ENCODE results near the gene ZNF169. TPM values are rescaled to one million over a fixed set of nuclear protein-coding genes. Genes with fewer than 3 reads are reported as not detected.
"Not testable (repeated sequence)": the region's sequence is repeated elsewhere in the genome, so short reads cannot be mapped to it uniquely, and the experiment has no call there.

ZNF169 gene
- total RNA-seq, 1 experiment from 2014 or later = 1.4 TPM

DNA sequence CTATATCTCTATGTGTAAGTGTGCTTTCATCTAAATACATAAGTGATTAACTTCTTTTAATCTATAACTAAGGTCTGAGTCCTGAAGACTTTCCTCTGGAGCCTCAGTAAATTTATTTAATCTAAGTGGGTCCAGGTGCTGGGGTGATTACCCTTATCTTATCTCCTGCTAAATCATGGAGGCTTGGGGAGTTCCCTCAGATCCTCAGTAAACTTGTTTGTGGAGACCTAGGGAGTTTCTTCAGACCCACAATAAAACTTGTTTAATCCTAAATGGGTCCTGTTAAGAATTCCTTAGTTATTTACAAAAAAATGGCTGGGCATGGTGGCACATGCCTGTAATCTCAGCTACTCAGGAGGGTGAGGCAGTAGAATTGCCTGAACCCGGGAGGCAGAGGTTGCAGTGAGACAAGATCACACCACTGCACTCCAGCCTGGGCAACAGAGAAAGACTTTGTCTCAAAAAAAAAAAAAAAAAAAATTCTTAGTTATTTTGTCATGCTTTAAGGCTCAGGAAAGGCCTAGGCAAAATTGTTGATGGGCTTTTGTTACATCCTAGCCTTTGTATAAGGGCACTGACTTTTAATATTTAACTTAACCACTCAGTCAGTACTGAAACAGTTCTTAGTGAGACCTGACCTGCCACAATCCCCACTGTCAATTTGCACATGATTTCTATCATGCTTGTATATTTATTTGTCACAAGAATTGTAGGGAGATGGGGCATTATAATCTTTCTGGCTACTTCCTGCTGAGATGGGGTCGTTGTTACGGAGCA lies 6.7 kb downstream of the ZNF169 start:
- H3K4me3 ChIP-seq; H3K9me3 ChIP-seq (replicated peaks); H3K4me1 ChIP-seq (replicated peaks); H3K27me3 ChIP-seq (replicated peaks); H3K36me3 ChIP-seq; DNase-seq (ENCODE audit: low read depth in 1 of 2, low spot score in 2 of 2); H3K27ac ChIP-seq: not testable (repeated sequence)

DNA sequence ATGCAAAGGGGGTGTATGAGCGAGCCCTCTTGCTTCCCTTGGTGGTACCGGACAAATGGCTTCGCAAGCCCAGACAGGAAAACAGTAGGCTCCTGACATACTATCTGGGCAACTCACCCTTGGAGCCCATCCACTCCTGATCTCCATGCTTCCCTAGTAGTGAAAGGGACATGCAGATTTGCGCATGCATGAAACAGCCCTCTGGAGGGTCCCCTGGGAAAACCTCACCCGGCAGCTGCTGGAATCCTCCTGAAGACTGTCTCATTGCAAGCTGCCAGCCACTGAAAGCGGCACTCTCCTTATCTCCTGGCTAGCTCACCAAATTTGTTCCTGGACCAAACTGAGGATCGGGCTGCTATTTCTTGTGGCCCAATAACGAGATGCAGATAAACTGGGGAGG lies 10.2 kb downstream of the ZNF169 start:
- Histone ChIP-seq H3K27ac (no peak overlapping the region), H3K27me3 (replicated peaks) (no peaks in the 10 kb centered on the region), H3K36me3 (no peaks in the 10 kb centered on the region), H3K4me1 (replicated peaks) (no peaks in the 10 kb centered on the region), H3K9me3 (replicated peaks) (no peaks in the 10 kb centered on the region), H3K4me3 (no peak overlapping the region)
- DNase-seq (ENCODE audit: low read depth in 1 of 2, low spot score in 2 of 2) = no peak

DNA sequence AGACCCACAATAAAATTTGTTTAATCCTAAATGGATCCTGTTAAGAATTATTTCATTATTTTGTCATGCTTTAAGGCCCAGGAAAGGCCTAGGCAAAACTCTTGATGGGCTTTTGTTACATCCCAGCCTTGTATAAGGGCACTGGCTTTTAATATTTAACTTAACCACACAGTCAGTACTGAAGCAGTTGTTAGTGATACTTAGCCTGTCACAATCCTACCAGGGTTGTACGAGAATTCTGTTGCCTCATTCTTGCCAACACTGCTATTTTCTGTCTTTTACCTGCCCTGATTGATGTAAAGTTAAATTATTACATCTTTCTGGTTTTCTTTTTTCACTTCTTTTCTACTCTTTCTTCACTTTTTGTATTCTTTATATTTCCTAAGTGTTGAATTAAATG lies 10.9 kb downstream of the ZNF169 start:
- no peak overlapping the region for H3K27ac ChIP-seq
- no peaks in the 10 kb centered on the region for H3K4me1 ChIP-seq (replicated peaks)
- H3K36me3 ChIP-seq = no peaks in the 10 kb centered on the region
- no peak overlapping the region for H3K4me3 ChIP-seq
- H3K9me3 ChIP-seq (replicated peaks) = no peaks in the 10 kb centered on the region
- no peak for DNase-seq (ENCODE audit: low read depth in 1 of 2, low spot score in 2 of 2)
- no peaks in the 10 kb centered on the region for H3K27me3 ChIP-seq (replicated peaks)

DNA sequence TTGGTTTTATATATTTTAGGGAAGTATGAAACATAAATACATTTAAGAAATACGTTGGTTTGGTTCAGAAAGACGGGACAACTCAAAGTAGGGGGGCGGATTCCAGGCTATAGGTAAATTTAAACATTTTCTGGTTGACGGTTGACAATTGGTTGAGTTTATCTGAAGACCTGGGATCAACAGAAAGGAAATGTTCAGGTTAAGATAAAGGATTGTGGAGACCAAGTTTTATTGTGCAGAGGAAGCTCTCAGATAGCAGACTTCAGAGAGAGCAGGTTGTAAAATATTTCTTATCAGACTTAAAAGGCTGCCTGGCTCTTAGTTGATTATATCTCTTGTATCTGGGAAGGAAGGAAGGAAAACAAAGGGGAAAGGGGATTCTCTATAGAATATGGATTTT lies 17.9 kb downstream of the ZNF169 start:
- H3K4me1 ChIP-seq (replicated peaks) = peaks cover 12% of the 10 kb centered on the region
- H3K27me3 ChIP-seq (replicated peaks); H3K9me3 ChIP-seq (replicated peaks); H3K36me3 ChIP-seq; H3K27ac ChIP-seq; H3K4me3 ChIP-seq; DNase-seq (ENCODE audit: low read depth in 1 of 2, low spot score in 2 of 2): not testable (repeated sequence)

DNA sequence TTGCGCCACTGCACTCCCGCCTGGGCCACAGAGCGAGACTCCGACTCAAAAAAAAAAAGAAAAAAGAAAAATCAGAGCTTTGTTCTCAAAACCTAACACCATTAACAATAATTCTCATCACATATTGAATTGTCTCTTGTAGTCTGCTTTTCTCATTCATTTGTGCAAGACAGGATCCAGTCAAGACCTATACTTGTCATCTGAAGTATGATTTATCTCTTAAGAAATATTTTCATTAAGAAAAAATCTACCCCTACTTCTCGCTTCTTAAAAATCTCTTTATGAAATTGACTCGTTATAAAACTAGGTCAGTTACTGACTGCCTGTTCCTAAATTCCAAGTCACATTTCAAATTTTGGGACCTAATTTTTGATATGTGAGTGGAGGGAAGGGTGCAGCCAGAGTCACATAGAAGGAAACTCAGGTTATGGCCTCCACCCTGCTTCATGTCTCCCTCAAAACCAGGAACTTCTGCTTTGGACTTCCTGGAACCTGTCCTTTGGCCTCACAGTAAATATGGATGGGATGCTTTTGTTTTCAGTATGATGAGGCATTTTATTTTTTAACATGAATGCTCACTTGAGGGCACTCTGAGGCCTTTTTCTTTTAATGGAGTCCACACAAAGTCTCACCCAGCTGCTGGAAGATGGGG lies 18.9 kb downstream of the ZNF169 start:
- H3K27ac ChIP-seq = peak overlapping the region; percentile 39
- H3K27me3 ChIP-seq (replicated peaks) = no peaks in the 10 kb centered on the region
- DNase-seq (ENCODE audit: low read depth in 1 of 2, low spot score in 2 of 2) = no peak
- peaks cover 9% of the 10 kb centered on the region for H3K36me3 ChIP-seq
- H3K9me3 ChIP-seq (replicated peaks) = no peaks in the 10 kb centered on the region
- no peak overlapping the region for H3K4me3 ChIP-seq
- peaks cover 12% of the 10 kb centered on the region for H3K4me1 ChIP-seq (replicated peaks)

DNA sequence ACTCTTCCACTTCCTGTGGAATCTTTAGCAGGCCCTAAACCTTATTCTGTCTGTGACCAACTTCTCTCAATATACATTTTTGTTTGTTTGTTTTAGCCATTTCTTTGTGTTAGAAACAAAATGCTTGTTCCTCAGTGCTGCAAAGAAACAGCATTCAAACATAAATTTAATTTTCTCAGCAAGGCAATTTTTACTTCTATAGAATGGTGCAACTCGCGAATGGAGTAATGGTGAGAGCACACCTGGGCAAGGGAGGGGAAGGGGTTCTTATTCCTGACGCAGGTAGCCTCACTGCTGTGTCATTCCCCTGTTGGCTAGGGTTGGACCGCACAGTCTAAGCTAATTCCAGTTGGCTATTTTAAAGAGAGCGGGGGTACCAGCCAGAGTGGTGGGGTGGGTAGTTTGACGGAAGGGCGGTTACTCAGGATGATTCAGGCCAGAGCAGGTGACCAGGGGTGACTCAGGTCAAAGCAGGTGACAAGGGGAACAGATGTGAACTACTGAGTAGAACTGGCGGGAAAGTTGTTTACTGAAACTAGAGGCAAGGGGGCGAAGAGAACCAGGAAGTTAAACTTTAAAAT lies 21.4 kb downstream of the ZNF169 start:
- Histone ChIP-seq H3K36me3 (peaks cover 9% of the 10 kb centered on the region), H3K9me3 (replicated peaks) (no peaks in the 10 kb centered on the region), H3K4me1 (replicated peaks) (peaks cover 12% of the 10 kb centered on the region), H3K27me3 (replicated peaks) (no peaks in the 10 kb centered on the region), H3K4me3 (no peak overlapping the region), H3K27ac (no peak overlapping the region)
- no peak for DNase-seq (ENCODE audit: low read depth in 1 of 2, low spot score in 2 of 2)

DNA sequence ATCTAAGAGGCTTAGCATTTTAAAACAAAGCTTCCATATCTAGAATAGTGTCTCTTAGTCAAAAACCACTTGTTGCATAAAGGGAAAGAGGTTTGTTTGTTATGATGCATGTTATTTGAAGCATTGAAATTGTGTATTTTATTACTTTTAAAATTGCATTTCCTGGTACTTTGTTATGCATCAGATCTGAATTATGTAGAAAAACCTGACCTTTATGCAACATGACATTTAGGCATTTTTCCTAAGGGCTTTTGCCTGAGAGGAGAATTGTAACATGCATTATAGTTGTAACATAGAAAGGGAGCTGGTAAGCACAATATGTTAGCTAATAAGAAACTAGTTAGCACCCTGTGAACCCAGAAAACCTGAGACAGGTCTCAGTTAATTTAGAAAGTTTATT lies 22.0 kb downstream of the ZNF169 start:
- no peak overlapping the region for H3K27ac ChIP-seq
- no peak overlapping the region for H3K4me3 ChIP-seq
- no peaks in the 10 kb centered on the region for H3K9me3 ChIP-seq (replicated peaks)
- peaks cover 9% of the 10 kb centered on the region for H3K36me3 ChIP-seq
- H3K27me3 ChIP-seq (replicated peaks) = no peaks in the 10 kb centered on the region
- no peak for DNase-seq (ENCODE audit: low read depth in 1 of 2, low spot score in 2 of 2)
- H3K4me1 ChIP-seq (replicated peaks) = peaks cover 12% of the 10 kb centered on the region

DNA sequence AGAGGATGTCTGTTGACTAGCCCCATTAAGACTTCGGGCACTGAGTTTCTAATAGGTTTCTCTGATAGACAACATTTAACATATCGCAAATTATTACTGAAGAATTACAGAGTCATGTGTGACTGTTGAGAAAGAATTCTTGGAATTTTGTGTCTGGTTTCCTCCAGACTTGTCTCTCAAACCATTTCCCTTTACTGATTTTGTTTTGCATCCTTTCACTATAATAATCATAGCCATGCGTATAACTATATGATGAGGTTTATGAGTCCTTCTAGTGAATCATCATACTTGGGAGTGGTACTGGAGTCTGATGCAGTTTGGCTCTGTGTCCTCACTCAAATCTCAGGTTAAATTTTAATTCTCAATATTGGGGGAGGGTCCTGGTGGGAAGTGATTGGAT lies 27.0 kb downstream of the ZNF169 start:
- H3K36me3 ChIP-seq = no peaks in the 10 kb centered on the region
- no peak overlapping the region for H3K27ac ChIP-seq
- no peaks in the 10 kb centered on the region for H3K27me3 ChIP-seq (replicated peaks)
- H3K4me1 ChIP-seq (replicated peaks) = peaks cover 12% of the 10 kb centered on the region
- H3K4me3 ChIP-seq = no peak overlapping the region
- no peaks in the 10 kb centered on the region for H3K9me3 ChIP-seq (replicated peaks)
- no peak for DNase-seq (ENCODE audit: low read depth in 1 of 2, low spot score in 2 of 2)

DNA sequence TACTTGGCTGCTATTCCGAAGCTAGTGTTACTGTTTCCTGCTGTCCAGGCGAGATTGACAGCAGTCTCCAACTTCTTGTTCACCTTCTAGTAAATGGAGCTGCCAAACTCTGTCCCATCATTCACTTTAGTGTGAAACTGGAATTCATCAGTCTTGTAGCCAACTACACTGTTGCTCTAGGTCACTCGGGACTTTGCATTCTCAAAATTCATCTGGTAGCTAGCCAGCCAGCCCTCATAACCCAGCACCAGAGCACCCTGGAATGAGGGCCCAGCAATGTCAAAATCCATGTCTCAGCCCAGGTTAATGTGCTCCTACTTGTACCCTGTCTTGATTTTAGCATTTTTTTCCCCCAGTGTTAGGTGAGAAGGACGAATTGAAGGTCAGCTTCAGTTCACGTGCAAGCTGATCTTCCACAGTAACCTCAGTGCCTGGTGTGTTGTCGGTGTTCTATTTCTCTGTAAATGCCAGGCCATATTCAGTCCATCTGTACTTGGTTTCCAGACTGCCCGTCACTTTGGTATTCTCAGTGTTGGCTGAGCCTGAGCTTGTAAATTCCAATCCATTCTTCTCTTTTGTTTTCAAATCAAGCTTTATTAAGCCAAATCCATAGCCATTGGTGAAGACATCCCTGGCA lies 28.9 kb downstream of the ZNF169 start:
- Histone ChIP-seq H3K36me3 (0 out of 2 replicates have a peak, but pooled peaks cover 4% of the 10 kb centered on the region), H3K4me3 (no peak overlapping the region), H3K9me3 (replicated peaks) (no peaks in the 10 kb centered on the region), H3K27me3 (replicated peaks) (no peaks in the 10 kb centered on the region), H3K27ac (no peak overlapping the region), H3K4me1 (replicated peaks) (peaks cover 12% of the 10 kb centered on the region)
- DNase-seq (ENCODE audit: low read depth in 1 of 2, low spot score in 2 of 2) = no peak

DNA sequence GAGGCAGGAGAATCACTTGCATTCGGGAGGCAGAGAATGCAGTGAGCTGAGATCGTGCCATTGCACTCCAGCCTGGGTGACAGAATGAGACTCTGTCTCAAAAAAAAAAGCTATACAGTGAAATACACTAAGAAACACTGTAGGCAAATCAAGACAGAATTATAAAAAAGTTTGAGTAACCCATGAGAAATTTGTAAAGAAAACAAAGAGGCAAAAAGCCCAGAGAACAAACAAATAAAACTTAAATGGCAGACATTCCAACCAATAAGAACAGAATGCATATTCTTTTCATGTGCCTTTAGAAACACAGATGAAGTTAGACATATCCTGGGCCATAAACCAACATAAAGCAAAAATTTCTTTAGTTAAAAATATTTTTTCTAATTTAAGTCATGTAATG lies 30.6 kb downstream of the ZNF169 start:
- no peak overlapping the region for H3K4me3 ChIP-seq
- H3K27me3 ChIP-seq (replicated peaks) = no peaks in the 10 kb centered on the region
- peak in 1 of 2 experiments; percentile 74 for DNase-seq (ENCODE audit: low read depth in 1 of 2, low spot score in 2 of 2)
- H3K27ac ChIP-seq = no peak overlapping the region
- no peaks in the 10 kb centered on the region for H3K9me3 ChIP-seq (replicated peaks)
- H3K4me1 ChIP-seq (replicated peaks) = peaks cover 12% of the 10 kb centered on the region
- 0 out of 2 replicates have a peak, but pooled peaks cover 5% of the 10 kb centered on the region for H3K36me3 ChIP-seq

DNA sequence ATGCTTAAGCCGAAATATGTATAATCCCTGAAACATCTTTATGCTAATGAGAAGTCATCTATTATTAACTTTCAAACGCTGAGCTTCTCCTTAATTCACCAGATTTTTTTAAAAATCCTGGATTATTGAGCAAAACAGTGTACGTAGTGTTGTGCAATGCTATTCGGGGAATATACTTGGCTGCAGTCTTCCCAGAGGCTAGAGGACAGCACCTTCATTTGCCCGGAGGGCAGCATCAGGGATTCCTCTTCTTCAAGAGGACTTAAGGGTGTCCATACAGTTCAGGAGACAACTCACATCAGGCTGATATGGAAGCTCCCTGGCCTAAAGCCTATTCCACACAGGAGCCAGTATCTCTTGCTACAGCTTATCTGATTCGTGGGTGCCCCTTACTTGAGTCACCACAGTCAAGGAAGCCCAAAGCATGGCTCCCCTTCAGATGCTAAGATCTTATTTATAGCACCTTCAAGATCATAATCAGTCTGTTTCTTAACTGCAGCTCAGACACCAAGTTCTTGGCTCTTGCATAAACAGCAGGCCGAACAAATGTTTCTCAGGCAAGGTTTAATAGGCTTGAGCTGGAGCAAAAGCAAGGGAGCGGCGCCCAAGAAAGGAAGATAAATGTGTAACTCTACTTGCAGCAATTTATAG lies 40.0 kb downstream of the ZNF169 start:
- H3K36me3 ChIP-seq = no peaks in the 10 kb centered on the region
- H3K27me3 ChIP-seq (replicated peaks) = no peaks in the 10 kb centered on the region
- no peak overlapping the region for H3K4me3 ChIP-seq
- no peaks in the 10 kb centered on the region for H3K9me3 ChIP-seq (replicated peaks)
- H3K27ac ChIP-seq = no peak overlapping the region
- no peak for DNase-seq (ENCODE audit: low read depth in 1 of 2, low spot score in 2 of 2)
- no peaks in the 10 kb centered on the region for H3K4me1 ChIP-seq (replicated peaks)

DNA sequence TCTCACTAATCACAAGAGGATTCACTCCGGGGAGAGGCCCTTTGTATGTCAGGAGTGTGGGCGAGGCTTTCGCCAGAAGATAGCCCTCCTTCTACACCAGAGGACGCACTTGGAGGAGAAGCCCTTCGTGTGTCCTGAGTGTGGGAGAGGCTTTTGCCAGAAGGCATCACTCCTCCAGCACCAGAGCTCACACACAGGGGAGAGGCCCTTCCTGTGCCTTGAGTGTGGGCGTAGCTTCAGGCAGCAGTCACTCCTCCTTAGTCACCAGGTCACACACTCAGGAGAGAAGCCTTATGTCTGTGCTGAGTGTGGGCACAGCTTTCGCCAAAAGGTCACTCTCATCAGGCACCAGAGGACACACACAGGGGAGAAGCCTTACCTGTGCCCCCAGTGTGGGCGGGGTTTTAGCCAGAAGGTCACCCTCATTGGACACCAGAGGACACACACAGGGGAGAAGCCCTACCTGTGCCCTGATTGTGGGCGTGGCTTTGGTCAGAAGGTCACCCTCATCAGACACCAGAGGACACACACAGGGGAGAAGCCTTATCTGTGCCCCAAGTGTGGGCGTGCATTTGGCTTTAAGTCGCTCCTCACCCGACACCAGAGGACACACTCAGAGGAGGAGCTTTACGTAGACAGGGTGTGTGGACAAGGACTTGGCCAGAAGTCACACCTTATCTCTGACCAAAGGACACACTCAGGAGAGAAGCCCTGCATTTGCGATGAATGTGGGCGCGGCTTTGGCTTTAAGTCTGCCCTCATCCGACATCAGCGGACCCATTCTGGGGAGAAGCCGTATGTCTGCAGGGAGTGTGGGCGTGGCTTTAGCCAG lies 41.6 kb downstream of the ZNF169 start:
- Histone ChIP-seq H3K4me3 (no peak overlapping the region), H3K9me3 (replicated peaks) (no peaks in the 10 kb centered on the region), H3K27ac (no peak overlapping the region), H3K36me3 (no peaks in the 10 kb centered on the region), H3K27me3 (replicated peaks) (no peaks in the 10 kb centered on the region), H3K4me1 (replicated peaks) (no peaks in the 10 kb centered on the region)
- DNase-seq (ENCODE audit: low read depth in 1 of 2, low spot score in 2 of 2) = no peak

DNA sequence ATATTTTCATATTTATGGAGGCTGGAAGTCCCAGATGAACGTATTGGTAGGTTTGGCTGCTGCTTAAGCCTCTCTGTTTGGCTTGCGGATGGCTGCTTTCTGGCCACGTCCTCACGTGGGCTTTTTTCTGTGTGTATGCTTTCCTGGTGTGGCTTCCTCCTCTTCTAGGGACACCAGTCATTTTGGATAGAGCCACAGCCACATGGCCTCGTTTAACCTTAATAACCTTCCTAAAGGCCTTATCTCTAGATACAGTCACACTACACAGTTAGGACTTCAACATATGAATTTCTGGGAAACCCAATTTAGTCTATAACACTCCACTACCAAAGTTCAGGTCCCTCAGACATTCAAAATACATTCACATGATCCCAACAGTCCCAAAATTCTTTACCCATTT lies 42.5 kb downstream of the ZNF169 start:
- no peak for DNase-seq (ENCODE audit: low read depth in 1 of 2, low spot score in 2 of 2)
- no peaks in the 10 kb centered on the region for H3K36me3 ChIP-seq
- no peak overlapping the region for H3K4me3 ChIP-seq
- no peaks in the 10 kb centered on the region for H3K4me1 ChIP-seq (replicated peaks)
- H3K27me3 ChIP-seq (replicated peaks) = no peaks in the 10 kb centered on the region
- H3K27ac ChIP-seq = no peak overlapping the region
- H3K9me3 ChIP-seq (replicated peaks) = no peaks in the 10 kb centered on the region

Data from SJSA1 (cell line).